ENCODE results near the gene ALDH3B1.
"Not testable (repeated sequence)": the region's sequence is repeated elsewhere in the genome, so short reads cannot be mapped to it uniquely, and the experiment has no call there.

The ALDH3B1 gene

DNA sequence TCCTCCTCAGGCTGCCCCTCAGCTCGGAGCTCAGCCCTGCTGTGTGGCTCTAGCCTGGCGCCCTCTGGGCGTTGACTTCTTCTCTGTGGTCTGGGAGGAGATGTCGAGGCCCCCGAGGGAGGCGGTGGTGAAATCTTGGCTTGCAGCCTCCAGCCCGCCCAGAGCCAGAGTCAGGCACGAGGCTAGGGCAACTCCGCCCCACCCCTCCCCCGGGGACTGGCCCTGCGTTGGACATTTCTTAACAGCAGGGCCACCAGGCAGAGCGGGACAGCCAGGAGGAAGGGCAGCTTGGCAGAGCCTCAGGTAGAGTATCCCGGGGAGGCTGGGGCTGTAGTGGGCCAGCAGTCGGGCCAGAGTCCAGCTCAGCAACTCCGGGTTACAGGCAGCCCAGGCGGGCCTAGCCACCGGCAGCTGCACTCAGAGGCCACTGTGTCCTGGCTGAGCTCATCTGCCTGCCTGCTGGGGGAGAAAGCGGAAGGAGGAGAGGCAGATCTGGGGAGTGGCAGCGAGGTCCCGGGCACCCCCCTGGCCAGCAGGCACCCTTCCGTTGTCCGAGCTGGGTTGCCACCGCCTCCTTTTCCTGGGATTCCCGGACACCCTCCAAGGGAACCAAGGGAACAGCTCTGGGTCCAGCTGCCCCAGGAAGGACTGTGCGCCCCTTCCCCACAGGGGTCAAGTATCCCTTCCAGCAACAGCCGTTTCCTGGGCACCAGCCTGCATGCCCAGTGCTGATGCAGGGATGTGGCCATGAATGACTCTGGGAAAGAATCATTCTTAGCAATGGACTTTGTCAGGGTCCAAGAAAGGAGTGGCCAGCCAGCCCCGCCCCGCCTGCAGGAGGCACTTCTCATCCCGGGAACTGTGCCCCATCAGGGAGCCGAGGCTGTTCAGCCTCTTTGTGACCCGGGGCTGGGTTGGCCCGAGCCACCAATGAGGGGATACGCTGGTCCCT lies at the start of gene ALDH3B1:
ALDH3B1 (plus strand) TSS at position 238 of the 952 bp plus-strand sequence. CDS start 4,971 bp downstream, outside the sequence.
- no peak for DNase-seq (ENCODE audit: low read depth in 2 of 2)

- not testable (repeated sequence) for DNase-seq (ENCODE audit: low read depth in 2 of 2)
Measured at GRCh38 chr11:67963217-67963616, 46.9 kb upstream of the ALDH3B1 start.

DNA sequence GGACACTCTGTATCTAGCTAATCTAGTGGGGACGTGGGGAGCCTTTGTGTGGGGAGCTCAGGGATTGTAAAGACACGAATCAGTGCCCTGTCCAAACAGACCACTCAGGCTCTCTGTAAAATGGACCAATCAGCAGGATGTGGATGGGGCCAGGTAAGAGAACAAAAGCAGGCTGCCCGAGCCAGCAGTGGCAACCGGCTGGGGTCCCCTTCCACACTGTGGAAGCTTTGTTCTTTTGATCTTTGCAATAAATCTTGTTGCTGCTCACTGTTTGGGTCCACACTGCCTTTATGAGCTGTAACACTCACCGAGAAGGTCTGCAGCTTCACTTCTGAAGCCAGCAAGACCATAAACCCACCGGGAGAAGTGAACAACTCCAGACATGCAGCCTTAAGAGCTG lies 46.2 kb upstream of the ALDH3B1 start:
- DNase-seq (ENCODE audit: low read depth in 2 of 2): not testable (repeated sequence)

DNA sequence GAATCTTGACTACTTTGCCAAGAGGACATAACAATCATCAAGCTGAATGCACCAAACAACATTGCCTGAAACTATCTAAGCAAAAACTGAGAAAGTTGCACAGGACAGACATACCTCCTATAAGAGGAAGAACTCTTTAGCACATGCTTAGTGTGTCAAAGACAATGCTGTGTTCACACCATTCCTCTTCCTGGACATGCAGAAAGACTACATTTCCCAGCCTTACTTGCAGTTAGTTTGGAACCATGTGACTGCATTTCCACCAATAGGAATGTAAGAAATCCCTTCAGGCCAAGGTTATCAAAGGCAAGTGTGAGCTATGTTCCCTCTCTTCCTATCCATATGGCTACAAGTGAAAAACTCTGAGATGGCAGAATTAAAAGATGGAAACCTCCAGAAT lies 45.4 kb upstream of the ALDH3B1 start:
- not testable (repeated sequence) for DNase-seq (ENCODE audit: low read depth in 2 of 2)

DNA sequence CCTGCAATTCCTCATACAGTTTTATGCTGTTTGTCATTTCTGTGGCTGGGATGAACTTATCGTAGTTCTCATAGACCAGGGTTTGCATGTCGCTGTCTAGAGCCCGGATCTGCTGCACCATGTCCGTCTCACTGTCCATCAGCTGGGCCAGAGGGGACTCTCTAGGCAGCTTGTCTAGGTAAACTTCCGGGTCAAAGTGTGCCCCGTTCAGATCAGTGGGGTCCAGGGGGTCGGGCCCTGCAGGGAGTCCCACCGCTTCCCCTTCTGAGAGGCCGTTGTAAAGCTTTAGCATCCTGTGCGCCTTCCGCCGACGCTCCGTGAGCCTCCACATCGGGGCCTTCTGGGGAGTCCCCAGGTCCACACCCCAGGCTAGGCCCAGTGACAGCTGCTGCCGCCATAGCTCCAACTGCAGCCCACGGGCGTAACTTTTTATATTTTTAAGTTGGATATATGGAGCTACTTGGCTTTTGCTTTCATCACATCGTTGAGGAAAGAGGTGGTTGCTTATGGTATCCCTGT lies 44.2 kb upstream of the ALDH3B1 start:
- DNase-seq (ENCODE audit: low read depth in 2 of 2): not testable (repeated sequence)

DNA sequence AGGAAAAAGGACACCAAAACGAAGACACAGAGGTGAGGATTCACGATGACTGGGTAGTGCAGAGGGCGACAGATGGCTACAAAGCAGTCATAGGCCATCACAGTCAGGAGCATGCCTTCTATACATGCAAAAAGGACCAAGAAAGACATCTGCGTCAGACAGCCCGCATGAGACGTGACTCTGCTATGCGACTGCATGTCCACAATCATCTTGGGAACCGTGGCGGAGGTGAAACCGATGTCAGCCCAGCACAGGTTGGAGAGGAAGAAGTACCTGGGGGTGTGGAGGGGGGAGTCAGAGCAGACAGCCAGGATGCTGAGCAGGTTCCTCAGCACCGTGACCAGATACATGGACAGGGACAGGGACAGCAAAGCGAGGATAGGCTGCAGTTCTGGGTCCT lies 35.4 kb upstream of the ALDH3B1 start:
- not testable (repeated sequence) for DNase-seq (ENCODE audit: low read depth in 2 of 2)

DNA sequence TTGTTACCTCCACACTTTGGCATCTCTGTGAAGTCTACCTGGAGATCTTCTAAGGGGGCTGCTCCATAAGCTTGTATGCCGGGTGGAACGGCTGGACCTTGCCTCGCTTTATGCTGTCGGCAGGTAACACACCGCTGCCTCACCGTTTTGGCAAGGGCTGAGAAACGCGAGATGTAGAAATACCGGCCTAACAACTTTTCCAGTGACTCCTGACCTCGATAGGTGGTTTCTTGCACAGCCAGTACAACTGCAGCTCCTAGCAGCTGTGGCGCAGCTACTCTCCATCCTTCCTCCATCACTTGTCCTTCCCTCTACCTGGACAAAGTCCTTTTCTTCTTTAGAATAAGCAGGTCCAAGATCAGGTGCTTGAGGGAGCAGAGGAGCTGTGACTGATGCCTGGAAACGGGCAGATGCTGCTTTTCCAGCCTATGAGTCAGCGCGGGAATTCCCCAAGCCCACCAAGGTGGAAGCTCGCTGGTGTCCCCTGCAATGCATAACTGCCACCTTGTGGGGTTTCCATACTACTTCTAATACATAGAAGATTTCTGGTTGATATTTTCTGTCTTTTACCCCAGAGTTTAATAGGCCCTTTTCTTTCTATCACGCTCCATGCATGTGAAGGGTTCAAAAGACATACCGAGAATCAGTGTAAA lies 31.2 kb upstream of the ALDH3B1 start:
- not testable (repeated sequence) for DNase-seq (ENCODE audit: low read depth in 2 of 2)

DNA sequence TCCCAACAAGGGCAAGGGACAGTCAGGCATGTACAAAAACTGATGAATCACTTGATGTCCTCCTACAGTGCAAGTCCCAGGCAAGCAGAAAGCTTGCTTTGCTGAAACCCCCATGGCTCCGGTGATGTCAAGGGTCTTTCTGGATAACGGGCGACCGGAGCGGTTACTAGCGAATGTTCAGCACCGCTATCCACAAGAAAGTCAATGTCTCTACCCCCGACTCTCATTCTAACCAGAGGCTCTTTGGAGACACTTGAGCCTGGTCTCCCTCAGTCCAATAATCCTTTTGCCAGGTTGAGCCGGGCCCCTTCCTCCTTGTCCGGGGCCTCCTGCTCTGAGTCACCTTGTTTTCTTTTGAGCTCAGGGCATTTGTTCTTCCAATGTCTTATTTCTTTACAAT lies 28.9 kb upstream of the ALDH3B1 start:
- DNase-seq (ENCODE audit: low read depth in 2 of 2): not testable (repeated sequence)

DNA sequence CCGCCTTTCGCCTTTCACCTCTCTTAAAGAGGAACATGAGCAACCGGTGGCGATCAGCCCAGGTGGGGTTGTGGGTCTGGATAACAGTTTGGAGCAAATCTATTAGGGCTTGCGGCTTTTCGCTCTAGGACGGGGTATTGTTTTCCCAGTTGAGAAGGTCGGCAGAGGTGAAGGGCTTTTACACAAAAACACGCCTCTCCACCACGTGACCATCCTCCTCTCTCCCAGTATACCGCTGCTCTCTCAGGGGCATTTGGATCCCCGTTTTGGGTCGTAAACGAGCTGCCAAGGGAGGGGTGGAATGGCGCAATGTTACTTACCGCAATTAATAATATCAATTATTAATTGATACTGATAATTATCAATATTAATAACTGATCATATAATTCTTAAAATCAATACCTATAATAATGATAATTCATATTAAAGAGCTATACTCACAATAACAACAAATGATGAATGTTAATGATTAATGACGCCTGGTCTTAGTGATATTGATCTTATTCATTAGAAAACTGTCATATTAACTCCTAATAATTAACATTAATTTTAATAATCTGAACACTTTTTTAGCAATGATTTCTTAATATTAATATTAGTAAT lies 27.8 kb upstream of the ALDH3B1 start:
- not testable (repeated sequence) for DNase-seq (ENCODE audit: low read depth in 2 of 2)

DNA sequence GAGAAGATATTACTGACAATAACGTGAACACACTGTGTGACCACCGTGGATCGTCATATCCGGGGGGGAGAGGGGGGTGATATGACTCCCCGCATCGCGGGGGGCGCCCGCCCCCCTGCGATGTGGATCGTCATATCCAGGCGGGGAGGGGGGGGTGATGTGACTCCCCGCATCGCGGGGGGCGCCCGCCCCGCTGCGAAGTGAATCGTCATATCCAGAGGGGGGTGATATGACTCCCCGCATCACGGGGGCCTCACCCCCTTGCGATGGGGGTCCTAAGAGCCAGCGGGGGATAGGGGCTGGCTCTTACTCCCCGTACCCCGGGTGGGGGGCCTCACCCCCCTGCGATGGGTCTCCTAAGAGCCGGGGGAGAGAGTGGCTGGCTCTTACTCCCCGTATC lies 26.2 kb upstream of the ALDH3B1 start:
- no peak for DNase-seq (ENCODE audit: low read depth in 2 of 2)

DNA sequence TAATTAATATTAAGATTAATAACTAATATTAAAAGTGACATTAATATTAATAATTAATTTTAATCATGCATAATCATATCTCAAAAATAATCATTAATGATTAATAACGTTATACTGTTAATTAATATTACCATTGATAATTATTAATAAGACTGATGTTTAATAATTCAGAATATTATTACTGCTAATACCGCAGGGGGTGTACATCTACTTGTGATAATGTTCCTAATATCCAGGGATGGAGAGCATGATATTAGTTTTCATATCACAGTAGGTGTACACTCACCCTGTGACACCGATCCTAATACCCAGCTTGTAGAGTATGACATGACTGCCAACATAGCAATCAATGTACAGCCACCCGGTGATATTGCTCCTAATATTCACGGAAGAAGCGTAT lies 24.8 kb upstream of the ALDH3B1 start:
- DNase-seq (ENCODE audit: low read depth in 2 of 2): not testable (repeated sequence)

DNA sequence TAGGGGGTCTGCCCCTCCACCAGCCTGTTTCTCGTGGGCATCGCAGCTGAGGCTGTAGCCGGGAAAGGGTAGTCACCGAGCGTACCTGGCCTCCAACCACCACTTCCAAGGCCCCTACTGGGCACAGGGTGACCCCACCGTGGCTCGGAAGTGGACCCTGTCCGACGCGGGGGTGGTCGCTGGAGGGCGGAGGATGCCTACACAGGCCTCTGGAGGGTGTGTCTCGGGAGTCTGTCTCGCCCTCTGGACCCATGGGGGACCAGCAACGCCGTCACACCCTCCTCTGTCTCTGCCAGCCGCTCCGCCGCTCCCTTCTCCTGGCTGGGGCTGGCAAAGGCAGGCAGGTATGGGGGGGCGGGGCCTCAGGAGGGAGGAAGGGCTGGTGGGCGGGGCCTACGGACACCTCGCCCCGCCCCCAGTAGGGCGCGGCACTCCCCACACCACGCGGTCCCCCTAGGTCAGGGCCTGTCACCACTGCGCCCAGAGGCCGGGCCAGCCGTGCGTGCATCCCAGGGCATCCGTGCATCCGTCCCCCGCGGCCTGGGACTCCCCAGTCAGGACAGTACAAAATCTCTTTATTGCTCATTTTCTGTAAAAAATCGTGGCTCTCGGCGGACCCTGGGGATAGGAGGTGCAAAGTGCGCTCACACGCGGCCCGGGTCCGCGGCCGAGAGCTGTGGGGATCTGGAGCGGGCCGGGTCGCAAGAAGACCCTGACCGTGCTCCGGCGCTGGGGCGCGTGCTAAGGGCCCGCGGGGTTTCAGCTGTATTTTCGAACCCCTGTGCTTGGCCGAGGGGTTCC lies 19.4 kb upstream of the ALDH3B1 start:
- not testable (repeated sequence) for DNase-seq (ENCODE audit: low read depth in 2 of 2)

- not testable (repeated sequence) for DNase-seq (ENCODE audit: low read depth in 2 of 2)
Measured at GRCh38 chr11:67991347-67992121, 18.6 kb upstream of the ALDH3B1 start.

DNA sequence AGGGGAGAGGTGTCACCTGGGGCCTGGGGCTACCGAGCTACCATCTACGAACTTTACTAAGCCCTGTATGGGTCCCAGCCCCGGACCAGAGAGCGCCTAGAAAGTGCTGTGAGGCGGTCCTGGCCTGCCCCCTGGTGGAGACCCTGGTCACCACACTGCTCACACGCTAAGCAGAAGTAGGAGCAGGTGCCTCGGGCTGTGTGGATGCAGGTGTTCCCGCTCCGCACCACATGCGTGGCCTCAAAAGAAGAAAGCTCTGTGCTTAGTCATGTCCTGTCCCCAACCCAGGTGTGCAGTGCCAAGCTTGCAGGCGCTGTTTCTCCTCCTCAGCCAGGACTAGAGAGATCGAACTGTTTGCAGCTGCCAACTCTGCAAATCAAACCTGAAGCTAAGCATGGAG lies 16.3 kb upstream of the ALDH3B1 start:
- DNase-seq (ENCODE audit: low read depth in 2 of 2): not testable (repeated sequence)

DNA sequence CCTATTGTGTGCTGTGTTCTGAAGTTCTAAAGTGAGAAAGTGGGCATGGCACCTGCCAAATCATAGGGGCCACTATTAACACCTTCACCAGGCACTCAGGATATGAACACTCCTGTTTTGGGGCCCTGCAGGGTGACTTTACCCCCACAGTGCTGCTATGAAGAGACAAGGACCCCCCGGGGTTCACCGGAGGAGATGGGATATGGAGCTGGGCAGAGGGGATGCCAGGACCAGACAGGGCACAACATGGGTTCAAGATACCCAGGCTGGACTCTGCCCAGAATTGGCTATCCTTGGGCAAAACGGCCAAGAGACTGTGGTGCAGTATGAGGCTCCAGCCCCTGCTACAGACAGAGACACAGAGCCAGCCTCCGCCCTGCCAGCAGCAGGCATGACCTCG lies 15.7 kb upstream of the ALDH3B1 start:
- not testable (repeated sequence) for DNase-seq (ENCODE audit: low read depth in 2 of 2)

DNA sequence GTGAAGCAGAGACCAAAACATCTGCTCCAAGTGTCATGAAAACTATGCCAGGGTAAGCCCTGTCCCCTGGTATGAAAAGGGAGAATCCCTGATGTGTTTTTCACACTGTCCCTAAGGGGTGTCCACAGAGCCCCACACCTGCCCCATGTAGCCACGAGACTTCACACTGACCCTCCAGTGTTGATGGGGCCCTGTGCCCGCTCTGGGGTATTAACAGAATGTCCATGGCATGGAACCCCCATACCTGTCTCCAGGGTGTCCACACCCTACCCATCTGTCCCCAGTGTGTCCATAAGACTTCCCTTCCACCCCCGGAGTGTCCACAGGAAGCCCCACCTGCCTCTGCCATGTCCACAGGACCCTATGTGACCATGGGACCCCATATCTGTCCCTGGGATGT lies 15.0 kb upstream of the ALDH3B1 start:
- DNase-seq (ENCODE audit: low read depth in 2 of 2): not testable (repeated sequence)

DNA sequence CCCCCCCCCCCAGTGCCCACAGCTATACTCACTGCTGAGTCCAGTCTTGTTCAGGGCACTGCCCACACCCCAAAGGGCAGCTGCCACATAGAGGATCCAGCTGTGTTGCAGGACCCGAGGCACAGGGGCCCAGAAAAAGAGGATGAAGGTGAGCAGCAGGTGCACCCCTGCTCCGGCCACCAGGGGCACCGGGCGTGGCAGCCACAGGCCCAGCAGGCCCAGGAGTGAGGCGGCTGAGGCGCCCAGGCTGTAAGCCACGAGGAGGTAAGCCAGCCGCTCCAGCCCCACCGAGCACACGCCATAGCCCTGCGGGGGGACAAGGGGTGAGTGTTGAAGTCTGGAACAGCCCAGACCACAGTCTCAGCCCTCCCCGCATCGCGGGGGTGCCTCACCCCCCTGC lies 14.5 kb upstream of the ALDH3B1 start:
- DNase-seq (ENCODE audit: low read depth in 2 of 2): not testable (repeated sequence)

DNA sequence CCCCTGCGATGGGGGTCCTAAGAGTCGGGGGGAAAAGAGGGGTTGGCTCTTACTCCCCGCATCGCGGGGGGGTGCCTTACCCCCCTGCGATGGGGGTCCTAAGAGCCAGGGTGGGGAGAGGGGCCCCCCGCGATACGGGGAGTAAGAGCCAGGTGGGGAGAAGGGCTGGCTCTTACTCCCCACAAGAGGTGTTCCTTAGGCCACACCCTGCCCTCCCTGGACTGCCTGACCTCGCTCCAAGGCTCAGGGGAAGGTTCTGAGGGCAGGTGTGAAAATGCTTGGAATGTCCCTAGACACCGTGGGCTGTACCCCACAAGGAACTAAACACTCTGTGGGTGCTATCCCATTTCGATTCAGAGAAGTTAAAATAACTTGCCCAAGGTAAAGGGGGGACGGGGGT lies 14.1 kb upstream of the ALDH3B1 start:
- DNase-seq (ENCODE audit: low read depth in 2 of 2): no peak

GRCh38 chr11:67996622-67997474 lies 13.3 kb upstream of the ALDH3B1 start:
- no peak for DNase-seq (ENCODE audit: low read depth in 2 of 2)
